Fibroblast of villous mesenchyme (primary cell): Measurements from ENCODE around the gene KCNJ6. TPM values are rescaled to one million over a fixed set of nuclear protein-coding genes. Genes with fewer than 3 reads are reported as not detected.

Experiments used
- DNase-seq: peaks from one replicate; pipeline ENCODE4 v3.0.0-alpha.2; 2010; ENCODE audit warnings: low read depth
- H3K4me3 ChIP-seq: 2 replicates; pipeline ENCODE4 v1.5.1; 2011; ENCODE audit warnings: low read depth, mild to moderate bottlenecking, low read length
- total RNA-seq: library from RNA; depleted of rRNA; stranded (reverse); fragments of >200 nt; gene quantifications from 2 replicates; pipeline ENCODE4 v1.2.3, GENCODE V29; 2012
- TF ChIP-seq, protein P1 (sequence below): IDR thresholded peaks from 2 replicates; pipeline ENCODE4 v1.5.1; 2012; ENCODE audit warnings: low read depth, mild to moderate bottlenecking, low read length; ENCODE audit not compliant: insufficient read depth

Gene KCNJ6
- total RNA-seq, 1 donor: not detected

- no peak overlapping the region for H3K4me3 ChIP-seq
- no peak for DNase-seq
- TF ChIP-seq, protein P1, sequence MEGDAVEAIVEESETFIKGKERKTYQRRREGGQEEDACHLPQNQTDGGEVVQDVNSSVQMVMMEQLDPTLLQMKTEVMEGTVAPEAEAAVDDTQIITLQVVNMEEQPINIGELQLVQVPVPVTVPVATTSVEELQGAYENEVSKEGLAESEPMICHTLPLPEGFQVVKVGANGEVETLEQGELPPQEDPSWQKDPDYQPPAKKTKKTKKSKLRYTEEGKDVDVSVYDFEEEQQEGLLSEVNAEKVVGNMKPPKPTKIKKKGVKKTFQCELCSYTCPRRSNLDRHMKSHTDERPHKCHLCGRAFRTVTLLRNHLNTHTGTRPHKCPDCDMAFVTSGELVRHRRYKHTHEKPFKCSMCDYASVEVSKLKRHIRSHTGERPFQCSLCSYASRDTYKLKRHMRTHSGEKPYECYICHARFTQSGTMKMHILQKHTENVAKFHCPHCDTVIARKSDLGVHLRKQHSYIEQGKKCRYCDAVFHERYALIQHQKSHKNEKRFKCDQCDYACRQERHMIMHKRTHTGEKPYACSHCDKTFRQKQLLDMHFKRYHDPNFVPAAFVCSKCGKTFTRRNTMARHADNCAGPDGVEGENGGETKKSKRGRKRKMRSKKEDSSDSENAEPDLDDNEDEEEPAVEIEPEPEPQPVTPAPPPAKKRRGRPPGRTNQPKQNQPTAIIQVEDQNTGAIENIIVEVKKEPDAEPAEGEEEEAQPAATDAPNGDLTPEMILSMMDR: no peak
Measured at GRCh38 chr21:37560385-37560784, 355.9 kb downstream of the KCNJ6 start.

GRCh38 chr21:37558676-37559211 is 357.5 kb downstream of the KCNJ6 start:
- DNase-seq: no peak
- TF ChIP-seq, protein P1: no peak
- no peak overlapping the region for H3K4me3 ChIP-seq
